Body of pancreas (tissue), 4 donors: ENCODE results near the gene PNMA8C.
"Not testable (repeated sequence)": the region's sequence is repeated elsewhere in the genome, so short reads cannot be mapped to it uniquely, and the experiment has no call there.

ENCODE experiments used
- CTCF ChIP-seq, 7 experiments: fragments of 450-650 bp in 4 of 7; fragments of 200-600 bp in 3 of 7; sonication (generic) in 3 of 7; IDR thresholded peaks; one replicate each; pipeline ENCODE4 v1.5.1; 2016 to 2019; ENCODE audit warnings: antibody characterized with exemption in 7 of 7
- POLR2A ChIP-seq, 3 donors: fragments of 450-650 bp; IDR thresholded peaks; one replicate each; pipeline ENCODE4 v1.6.1; 2016; ENCODE audit warnings: antibody characterized with exemption in 3 of 3, mild to moderate bottlenecking in 2 of 3

GRCh38 chr19:46435689-46436088, 7.0 kb upstream of the PNMA8C start:
- not testable (repeated sequence) for TF ChIP-seq POLR2A, CTCF (IDR thresholded peaks at IDR 0.05)
